HEK293 (cell line): ENCODE data around the gene STOX1.
"Not testable (repeated sequence)": the region's sequence is repeated elsewhere in the genome, so short reads cannot be mapped to it uniquely, and the experiment has no call there.

Experiments
- CTCF ChIA-PET: fragments of 350-600 bp; formaldehyde crosslinking; extraction: SDS; loops from one replicate; lab custom pipeline; 2021; ENCODE audit warnings: antibody characterized with exemption; lab: Yijun Ruan, JAX
- POLR2A ChIA-PET: fragments of 300-600 bp; formaldehyde crosslinking; extraction: SDS; loops from one replicate; lab custom pipeline; 2020; ENCODE audit warnings: antibody characterized with exemption, inconsistent platforms; lab: Yijun Ruan, JAX
- H3K27ac ChIP-seq: fragments of 200-500 bp; sonication (Bioruptor generic); 2 replicates; pipeline ENCODE4 v1.5.1; 2014; ENCODE audit warnings: low read depth, low read length, control low read depth, inconsistent platforms; ENCODE audit errors: extremely low read depth
- H3K36me3 ChIP-seq, 2 experiments: fragments of 200-500 bp in 1 of 2; sonication (Bioruptor generic) in 1 of 2; 1 replicate in 1 of 2; 2 replicates in 1 of 2; pipeline ENCODE4 v1.5.1; 2014 to 2017; ENCODE audit warnings: inconsistent platforms in 2 of 2, low read length in 2 of 2; ENCODE audit not compliant: control insufficient read depth in 2 of 2, insufficient read depth in 1 of 2
- H3K4me1 ChIP-seq: fragments of 200-500 bp; sonication (Bioruptor generic); 2 replicates; pipeline ENCODE4 v1.5.1; 2014; ENCODE audit warnings: mild to moderate bottlenecking, low read length, inconsistent platforms; ENCODE audit not compliant: control insufficient read depth, insufficient read depth
- H3K4me3 ChIP-seq: 2 replicates; pipeline ENCODE4 v1.5.1; 2011; ENCODE audit warnings: low read depth, mild to moderate bottlenecking, control low read depth, low read length, moderate library complexity
- H3K9me3 ChIP-seq: fragments of 200-500 bp; sonication (Bioruptor generic); 2 replicates; pipeline ENCODE4 v1.5.1; 2014; ENCODE audit warnings: low read depth, low read length, inconsistent platforms; ENCODE audit not compliant: control insufficient read depth, insufficient read depth
- BCL11B ChIP-seq: fragments of 450-650 bp; formaldehyde crosslinking; IDR thresholded peaks from 2 replicates; pipeline ENCODE4 v1.5.1; 2016; ENCODE audit warnings: low read depth, missing biosample characterization, missing genetic modification characterization
- GFI1B ChIP-seq: fragments of 450-650 bp; formaldehyde crosslinking; IDR thresholded peaks from 2 replicates; pipeline ENCODE4 v1.5.1; 2016; ENCODE audit warnings: missing biosample characterization, missing genetic modification characterization
- GLIS1 ChIP-seq: fragments of 450-650 bp; formaldehyde crosslinking; IDR thresholded peaks from 2 replicates; pipeline ENCODE4 v1.5.1; 2016; ENCODE audit warnings: missing biosample characterization, missing genetic modification characterization
- KLF16 ChIP-seq: fragments of 450-650 bp; formaldehyde crosslinking; IDR thresholded peaks from 2 replicates; pipeline ENCODE4 v1.5.1; 2017; ENCODE audit warnings: missing biosample characterization, missing genetic modification characterization
- KLF9 ChIP-seq: fragments of 450-650 bp; formaldehyde crosslinking; IDR thresholded peaks from 2 replicates; pipeline ENCODE4 v1.5.1; 2016; ENCODE audit warnings: missing biosample characterization, missing genetic modification characterization, low read depth
- MEIS1 ChIP-seq: sonication (generic); formaldehyde crosslinking; IDR thresholded peaks from 2 replicates; pipeline ENCODE4 v1.8.1; 2022; ENCODE audit warnings: missing genetic modification reagents, mild to moderate bottlenecking, borderline replicate concordance
- ZNF121 ChIP-seq: fragments of 450-650 bp; formaldehyde crosslinking; IDR thresholded peaks from 2 replicates; pipeline ENCODE4 v1.5.1; 2016; ENCODE audit warnings: missing biosample characterization, missing genetic modification characterization
- ZNF366 ChIP-seq: fragments of 450-650 bp; formaldehyde crosslinking; conservative IDR thresholded peaks from 2 replicates; pipeline ENCODE4 v1.5.1; 2016; ENCODE audit warnings: missing biosample characterization, missing genetic modification characterization
- ZNF596 ChIP-seq: fragments of 450-650 bp; IDR thresholded peaks from 2 replicates; pipeline ENCODE4 v1.5.0; 2018; ENCODE audit warnings: missing biosample characterization, mild to moderate bottlenecking, missing genetic modification characterization, moderate library complexity
- ZNF600 ChIP-seq: fragments of 450-650 bp; formaldehyde crosslinking; IDR thresholded peaks from 2 replicates; pipeline ENCODE4 v1.5.1; 2016; ENCODE audit warnings: missing biosample characterization, missing genetic modification characterization
- ZNF785 ChIP-seq: fragments of 450-650 bp; formaldehyde crosslinking; IDR thresholded peaks from 2 replicates; pipeline ENCODE4 v1.5.1; 2016; ENCODE audit warnings: missing biosample characterization, missing genetic modification characterization
- ZNF792 ChIP-seq: fragments of 450-650 bp; formaldehyde crosslinking; IDR thresholded peaks from 2 replicates; pipeline ENCODE4 v1.5.1; 2016; ENCODE audit warnings: missing biosample characterization, missing genetic modification characterization
- TF ChIP-seq, protein P1 (sequence below): fragments of 450-650 bp; formaldehyde crosslinking; IDR thresholded peaks from 2 replicates; pipeline ENCODE4 v1.5.1; 2016; ENCODE audit warnings: missing biosample characterization, missing genetic modification characterization

The STOX1 gene

DNA sequence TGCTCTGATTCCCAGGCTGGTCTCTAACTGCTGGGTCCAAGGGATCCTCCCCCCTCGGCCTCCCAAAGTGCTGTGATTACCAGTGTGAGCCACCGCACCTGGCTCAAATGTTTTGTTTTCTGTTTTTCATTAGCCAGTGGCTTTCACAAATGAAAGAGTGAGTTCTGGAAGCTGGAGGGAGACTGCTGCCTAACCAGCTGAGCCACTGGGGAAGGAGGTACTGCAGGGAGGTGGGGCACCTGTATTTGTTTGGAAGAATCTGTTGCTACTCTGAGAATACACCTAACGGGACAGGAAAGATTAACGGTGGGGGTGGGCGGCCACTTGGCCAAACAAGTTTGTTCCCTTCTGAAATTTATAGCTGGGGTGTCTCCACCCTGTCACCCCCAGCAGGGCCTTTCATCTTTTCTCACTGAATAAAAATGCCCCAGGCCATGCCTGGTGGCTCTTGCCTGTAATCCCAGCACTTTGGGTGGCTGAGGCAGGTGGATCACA, 4.7 kb downstream of the STOX1 start (continued):
- TF ChIP-seq, protein P1, sequence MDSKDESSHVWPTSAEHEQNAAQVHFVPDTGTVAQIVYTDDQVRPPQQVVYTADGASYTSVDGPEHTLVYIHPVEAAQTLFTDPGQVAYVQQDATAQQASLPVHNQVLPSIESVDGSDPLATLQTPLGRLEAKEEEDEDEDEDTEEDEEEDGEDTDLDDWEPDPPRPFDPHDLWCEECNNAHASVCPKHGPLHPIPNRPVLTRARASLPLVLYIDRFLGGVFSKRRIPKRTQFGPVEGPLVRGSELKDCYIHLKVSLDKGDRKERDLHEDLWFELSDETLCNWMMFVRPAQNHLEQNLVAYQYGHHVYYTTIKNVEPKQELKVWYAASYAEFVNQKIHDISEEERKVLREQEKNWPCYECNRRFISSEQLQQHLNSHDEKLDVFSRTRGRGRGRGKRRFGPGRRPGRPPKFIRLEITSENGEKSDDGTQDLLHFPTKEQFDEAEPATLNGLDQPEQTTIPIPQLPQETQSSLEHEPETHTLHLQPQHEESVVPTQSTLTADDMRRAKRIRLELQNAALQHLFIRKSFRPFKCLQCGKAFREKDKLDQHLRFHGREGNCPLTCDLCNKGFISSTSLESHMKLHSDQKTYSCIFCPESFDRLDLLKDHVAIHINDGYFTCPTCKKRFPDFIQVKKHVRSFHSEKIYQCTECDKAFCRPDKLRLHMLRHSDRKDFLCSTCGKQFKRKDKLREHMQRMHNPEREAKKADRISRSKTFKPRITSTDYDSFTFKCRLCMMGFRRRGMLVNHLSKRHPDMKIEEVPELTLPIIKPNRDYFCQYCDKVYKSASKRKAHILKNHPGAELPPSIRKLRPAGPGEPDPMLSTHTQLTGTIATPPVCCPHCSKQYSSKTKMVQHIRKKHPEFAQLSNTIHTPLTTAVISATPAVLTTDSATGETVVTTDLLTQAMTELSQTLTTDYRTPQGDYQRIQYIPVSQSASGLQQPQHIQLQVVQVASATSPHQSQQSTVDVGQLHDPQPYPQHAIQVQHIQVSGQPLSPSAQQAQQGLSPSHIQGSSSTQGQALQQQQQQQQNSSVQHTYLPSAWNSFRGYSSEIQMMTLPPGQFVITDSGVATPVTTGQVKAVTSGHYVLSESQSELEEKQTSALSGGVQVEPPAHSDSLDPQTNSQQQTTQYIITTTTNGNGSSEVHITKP (tag by site-specific recombination): no peak

DNA sequence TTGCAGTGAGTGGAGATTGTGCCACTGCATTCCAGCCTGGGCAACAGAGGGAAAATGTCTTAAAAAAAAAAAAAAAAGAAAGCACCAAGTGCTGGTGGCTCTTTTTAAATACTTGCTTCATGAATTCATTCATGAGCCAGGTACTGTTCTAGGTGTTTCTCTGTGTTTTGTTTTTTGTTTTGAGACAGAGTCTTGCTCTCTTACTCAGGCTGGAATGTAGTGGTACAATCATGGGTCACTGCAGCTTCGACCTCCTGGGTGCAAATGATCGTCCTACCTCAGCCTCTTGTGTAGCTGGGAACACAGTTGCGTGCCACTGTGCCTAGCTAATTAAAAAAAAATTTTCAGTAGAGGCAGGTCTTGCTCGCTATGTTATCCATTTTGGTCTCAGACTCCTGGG, 5.3 kb downstream of the STOX1 start:
- CTCF ChIA-PET: no interaction called here
- Histone ChIP-seq H3K27ac (no peak overlapping the region), H3K9me3 (no peaks in the 10 kb centered on the region), H3K4me1 (no peaks in the 10 kb centered on the region), H3K36me3 (no peaks in the 10 kb centered on the region), H3K4me3 (no peak overlapping the region)
- TF ChIP-seq GFI1B (tag by site-specific recombination) (no peak), ZNF596 (no peak), KLF16 (no peak), ZNF792 (tag by site-specific recombination) (no peak), KLF9 (tag by site-specific recombination) (no peak), GLIS1 (no peak)
- POLR2A ChIA-PET: interaction anchor here (0.7 kb wide), 1 partner anchor 55 kb away, joined by 3 read pairs; no protein-coding TSS in a partner anchor

DNA sequence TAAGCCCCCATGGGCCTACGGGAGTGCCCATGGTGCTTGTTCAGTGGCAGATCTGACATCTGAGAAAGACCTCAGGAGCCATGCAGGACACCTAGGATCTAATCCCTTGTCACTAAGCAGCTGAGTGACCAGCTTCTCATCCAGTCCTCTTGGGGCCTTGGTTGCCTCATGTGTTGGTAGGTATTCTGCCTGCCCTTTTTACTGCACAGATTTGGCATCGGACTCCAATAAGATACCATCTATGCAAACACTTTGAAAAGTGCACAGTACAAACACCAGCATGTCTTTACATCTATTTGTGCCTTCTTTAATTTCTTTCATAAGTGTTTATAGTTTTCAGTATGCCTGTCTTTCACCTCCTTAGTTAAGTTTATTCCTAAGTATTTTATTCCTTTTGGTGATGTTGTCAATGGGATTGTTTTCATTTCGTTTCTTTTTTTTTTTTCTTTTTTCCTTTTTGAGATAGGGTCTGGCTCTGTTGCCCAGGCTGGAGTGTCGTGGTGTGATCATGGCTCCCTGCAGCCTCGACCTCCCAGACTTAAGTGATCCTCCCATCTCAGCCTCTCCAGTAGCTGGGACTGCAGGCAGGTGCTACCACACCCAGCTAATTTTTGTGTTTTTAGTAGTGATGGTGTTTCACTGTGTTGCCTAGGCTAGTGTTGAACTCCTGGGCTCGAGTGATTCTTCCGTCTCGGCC, 10.4 kb downstream of the STOX1 start:
- Histone ChIP-seq H3K4me1 (no peaks in the 10 kb centered on the region), H3K36me3 (no peaks in the 10 kb centered on the region), H3K9me3 (no peaks in the 10 kb centered on the region), H3K27ac (no peak overlapping the region), H3K4me3 (no peak overlapping the region)
- ChIA-PET CTCF (interaction anchor here (0.6 kb wide), 1 partner anchor 18 kb away, joined by 3 read pairs; no protein-coding TSS in a partner anchor), POLR2A (interaction anchor here (3.4 kb wide), 1 partner anchor 10 kb away, joined by 14 read pairs; the partner anchor contains the start of gene STOX1)
- no peak for TF ChIP-seq BCL11B (tag by site-specific recombination)
- TF ChIP-seq ZNF121: 0 out of 2 replicates have a peak, but pooled peaks have one; percentile 58

DNA sequence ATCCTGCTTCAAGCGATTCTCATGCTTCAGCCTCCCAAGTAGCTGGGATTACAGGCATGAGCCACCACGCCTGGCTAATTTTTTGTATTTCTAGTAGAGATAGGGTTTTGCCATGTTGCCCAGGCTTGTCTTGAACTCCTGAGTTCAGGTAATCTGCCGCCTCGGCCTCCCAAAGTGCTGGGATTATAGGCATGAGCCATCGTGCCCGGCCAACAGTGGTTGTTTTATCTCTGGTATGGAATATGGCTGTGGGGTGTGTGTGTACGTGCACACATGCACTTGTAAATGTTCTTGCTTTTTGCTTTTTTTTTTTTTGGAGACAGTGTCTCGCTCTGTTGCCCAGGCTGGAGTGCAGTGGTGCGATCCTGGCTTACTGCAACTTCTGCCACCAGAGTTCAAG, 13.3 kb downstream of the STOX1 start:
- CTCF ChIA-PET, H3K27ac ChIP-seq, H3K4me1 ChIP-seq, H3K36me3 ChIP-seq, H3K9me3 ChIP-seq, POLR2A ChIA-PET, H3K4me3 ChIP-seq: not testable (repeated sequence)
- TF ChIP-seq ZNF600 (tag by site-specific recombination): peak; percentile 64; the same call in 1 of the 2 replicates

DNA sequence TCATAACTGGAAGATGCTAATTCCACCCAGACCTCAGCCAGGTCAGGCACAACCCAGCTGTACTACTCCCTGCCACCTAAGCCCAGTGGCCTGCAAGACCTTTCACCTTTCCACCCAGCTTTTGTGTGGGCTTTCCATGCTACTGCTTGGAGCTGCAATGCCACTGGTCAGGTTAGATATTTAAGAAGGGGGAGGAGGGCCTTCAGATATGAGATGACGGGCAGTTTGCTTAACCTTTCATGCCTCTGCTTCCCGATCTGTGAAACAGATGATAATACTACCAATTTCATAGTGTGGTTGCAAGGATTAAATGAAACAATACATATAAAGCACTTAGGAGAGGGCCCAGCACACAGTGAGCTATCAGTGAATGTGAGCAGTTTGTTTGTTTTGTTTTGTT, 20.9 kb downstream of the STOX1 start:
- H3K9me3 ChIP-seq: no peaks in the 10 kb centered on the region
- POLR2A ChIA-PET: no interaction called here
- CTCF ChIA-PET: interaction anchor here (0.6 kb wide), 1 partner anchor 24 kb away, joined by 5 read pairs; no protein-coding TSS in a partner anchor
- H3K27ac ChIP-seq: no peak overlapping the region
- H3K4me3 ChIP-seq: no peak overlapping the region
- H3K36me3 ChIP-seq: no peaks in the 10 kb centered on the region; a peak in 1 of 3 replicates
- H3K4me1 ChIP-seq: no peaks in the 10 kb centered on the region
- TF ChIP-seq ZNF366 (tag by site-specific recombination) (no peak), ZNF785 (tag by site-specific recombination) (no peak), MEIS1 (CRISPR knock-in tag) (no peak)
